Measurements from ENCODE around the gene ATP2B2. TPM values are rescaled to one million over a fixed set of nuclear protein-coding genes. Genes with fewer than 3 reads are reported as not detected.

The ATP2B2 gene
- total and polyA plus RNA-seq, 2 of the 8 experiments (the other 6 are each of a cell fraction or from before 2014, with no cell fraction given), result 0.14 to 1.2 TPM

DNA sequence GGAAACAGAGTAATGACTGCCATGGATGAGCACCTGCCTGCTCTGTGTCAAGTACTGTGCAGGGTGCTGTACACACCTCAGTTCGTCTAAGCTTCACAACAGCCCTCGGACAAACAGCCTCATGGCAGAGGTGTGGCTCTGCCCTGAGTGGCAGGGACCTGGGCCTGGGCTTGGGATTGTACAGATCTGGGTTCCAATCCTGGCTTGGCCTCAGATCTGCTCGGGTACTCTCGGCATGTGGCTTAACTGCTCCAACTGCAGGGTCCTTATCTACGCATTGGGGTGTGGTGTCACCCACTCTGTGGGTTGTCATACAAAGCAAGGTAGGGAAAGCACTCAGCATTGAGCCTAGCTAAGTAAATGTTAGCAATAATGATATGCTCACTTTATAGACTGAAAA, 137.9 kb downstream of the ATP2B2 start (continued):
- TF ChIP-seq ZNF274 (IDR thresholded peaks at IDR 0.05; ENCODE audit: borderline replicate concordance, extremely low read depth, low read length), result no peak
- TF ChIP-seq HDAC6 (IDR thresholded peaks at IDR 0.05; ENCODE audit: low read depth, low read length), result no peak
- TF ChIP-seq GABPA (IDR thresholded peaks at IDR 0.05; ENCODE audit: borderline replicate concordance, insufficient read depth, low read length), result no peak
- TF ChIP-seq, protein P1, sequence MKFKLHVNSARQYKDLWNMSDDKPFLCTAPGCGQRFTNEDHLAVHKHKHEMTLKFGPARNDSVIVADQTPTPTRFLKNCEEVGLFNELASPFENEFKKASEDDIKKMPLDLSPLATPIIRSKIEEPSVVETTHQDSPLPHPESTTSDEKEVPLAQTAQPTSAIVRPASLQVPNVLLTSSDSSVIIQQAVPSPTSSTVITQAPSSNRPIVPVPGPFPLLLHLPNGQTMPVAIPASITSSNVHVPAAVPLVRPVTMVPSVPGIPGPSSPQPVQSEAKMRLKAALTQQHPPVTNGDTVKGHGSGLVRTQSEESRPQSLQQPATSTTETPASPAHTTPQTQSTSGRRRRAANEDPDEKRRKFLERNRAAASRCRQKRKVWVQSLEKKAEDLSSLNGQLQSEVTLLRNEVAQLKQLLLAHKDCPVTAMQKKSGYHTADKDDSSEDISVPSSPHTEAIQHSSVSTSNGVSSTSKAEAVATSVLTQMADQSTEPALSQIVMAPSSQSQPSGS (IDR thresholded peaks at IDR 0.05; ENCODE audit: low read length), result no peak
- TF ChIP-seq GTF2F1 (IDR thresholded peaks at IDR 0.05; ENCODE audit: borderline replicate concordance, low read depth, low read length), result no peak
- TF ChIP-seq FOSL1 (IDR thresholded peaks at IDR 0.05; ENCODE audit: insufficient read depth, low read depth, low read length), result no peak
- no peak for TF ChIP-seq SAP30 (IDR thresholded peaks at IDR 0.05; ENCODE audit: insufficient read depth, insufficient replicate concordance, low read length)
- TF ChIP-seq POLR2A (IDR thresholded peaks at IDR 0.05; ENCODE audit: control extremely low read depth in 1 of 2, low read depth in 2 of 2, low read length in 2 of 2), result no peak
- no peak for TF ChIP-seq KDM5A (IDR thresholded peaks at IDR 0.05; ENCODE audit: low read length)
- no peak for TF ChIP-seq CBX8 (IDR thresholded peaks at IDR 0.05; ENCODE audit: borderline replicate concordance, low read depth, low read length)
- TF ChIP-seq MAFK (IDR thresholded peaks at IDR 0.05; ENCODE audit: low read depth, low read length), result no peak

Data from H1 (cell line).